Measurements from ENCODE around the gene DSCAM.

Gene DSCAM

GRCh38 chr21:40016667-40017066, 830.3 kb downstream of the DSCAM start:
- no peak for DNase-seq

GRCh38 chr21:40016234-40016633, 830.7 kb downstream of the DSCAM start:
- DNase-seq, result no peak

- no peak for DNase-seq
These were observed 831.1 kb downstream of the DSCAM start for GRCh38 chr21:40015818-40016217.

GRCh38 chr21:40014394-40014793, 832.6 kb downstream of the DSCAM start:
- no peak for DNase-seq

GRCh38 chr21:40013001-40013735, 833.8 kb downstream of the DSCAM start:
- DNase-seq, result no peak

- DNase-seq, result no peak
These were observed 835.6 kb downstream of the DSCAM start for GRCh38 chr21:40011371-40011770.

- DNase-seq, result no peak
These were observed 844.0 kb downstream of the DSCAM start for GRCh38 chr21:40002978-40003377.

- DNase-seq, result no peak
These were observed 862.5 kb downstream of the DSCAM start for GRCh38 chr21:39984286-39984991.

- DNase-seq, result no peak
These were observed 866.6 kb downstream of the DSCAM start for GRCh38 chr21:39980241-39980820.

GRCh38 chr21:39979321-39979720, 867.6 kb downstream of the DSCAM start:
- no peak for DNase-seq

GRCh38 chr21:39976800-39977199, 870.2 kb downstream of the DSCAM start:
- no peak for DNase-seq

- DNase-seq, result no peak
These were observed 873.8 kb downstream of the DSCAM start for GRCh38 chr21:39972976-39973770.

- no peak for DNase-seq
These were observed 874.5 kb downstream of the DSCAM start for GRCh38 chr21:39972471-39972870.

- no peak for DNase-seq
These were observed 875.0 kb downstream of the DSCAM start for GRCh38 chr21:39971956-39972355.

GRCh38 chr21:39969691-39970364, 877.1 kb downstream of the DSCAM start:
- DNase-seq, result no peak

- no peak for DNase-seq
These were observed 878.9 kb downstream of the DSCAM start for GRCh38 chr21:39968010-39968409.

GRCh38 chr21:39966786-39967185, 880.2 kb downstream of the DSCAM start:
- no peak for DNase-seq

GRCh38 chr21:39965026-39965425, 881.9 kb downstream of the DSCAM start:
- DNase-seq, result no peak

GRCh38 chr21:39961251-39961650, 885.7 kb downstream of the DSCAM start:
- DNase-seq, result no peak

All from CD4-positive, alpha-beta T cell treated with Interleukin-10 for 1 hour (primary cell).